Activated naive CD8-positive, alpha-beta T cell treated with anti-CD3 and anti-CD28 coated beads for 36 hours (primary cell): ENCODE results near the gene IFI27L2. TPM values are rescaled to one million over a fixed set of nuclear protein-coding genes. Genes with fewer than 3 reads are reported as not detected.

ENCODE experiments used
- DNase-seq: peaks from one replicate; pipeline ENCODE4 v3.0.0; 2021
- H3K27ac Mint-ChIP-seq: one replicate; pipeline ENCODE4 v1.8.0; 2022; ENCODE audit warnings: mild to moderate bottlenecking, moderate library complexity, mixed read lengths
- H3K27me3 Mint-ChIP-seq: one replicate; pipeline ENCODE4 v1.8.0; 2022; ENCODE audit warnings: mild to moderate bottlenecking, mixed read lengths
- H3K36me3 Mint-ChIP-seq: one replicate; pipeline ENCODE4 v1.8.0; 2021; ENCODE audit warnings: mild to moderate bottlenecking, mixed read lengths
- H3K4me1 Mint-ChIP-seq: one replicate; pipeline ENCODE4 v1.8.0; 2021; ENCODE audit warnings: mixed read lengths
- H3K4me3 Mint-ChIP-seq: one replicate; pipeline ENCODE4 v1.8.0; 2022; ENCODE audit warnings: mild to moderate bottlenecking, moderate library complexity, mixed read lengths
- H3K9me3 Mint-ChIP-seq: one replicate; pipeline ENCODE4 v1.8.0; 2022; ENCODE audit warnings: mixed read lengths
- total RNA-seq, 2 experiments: library from RNA; stranded (reverse); gene quantifications; one replicate each; pipeline ENCODE4 v1.2.3, GENCODE V29; 2021

IFI27L2 gene
- total RNA-seq, 2 experiments from 2014 or later: 51.5 to 55.6 TPM

- H3K9me3 Mint-ChIP-seq: peaks cover 15% of the 10 kb centered on the region
- H3K4me1 Mint-ChIP-seq: no peaks in the 10 kb centered on the region
- H3K27ac Mint-ChIP-seq: no peak overlapping the region
- peaks cover 9% of the 10 kb centered on the region for H3K27me3 Mint-ChIP-seq
- H3K36me3 Mint-ChIP-seq: peaks cover 4% of the 10 kb centered on the region
- no peak overlapping the region for H3K4me3 Mint-ChIP-seq
- no peak for DNase-seq
Measured at GRCh38 chr14:94121485-94121884, 7.9 kb downstream of the IFI27L2 start.

GRCh38 chr14:94120667-94121340 is 8.6 kb downstream of the IFI27L2 start:
- DNase-seq: no peak
- H3K9me3 Mint-ChIP-seq: peaks cover 15% of the 10 kb centered on the region
- no peak overlapping the region for H3K27ac Mint-ChIP-seq
- H3K36me3 Mint-ChIP-seq: peaks cover 4% of the 10 kb centered on the region
- H3K27me3 Mint-ChIP-seq: peaks cover 10% of the 10 kb centered on the region
- H3K4me3 Mint-ChIP-seq: no peak overlapping the region
- no peaks in the 10 kb centered on the region for H3K4me1 Mint-ChIP-seq

DNA sequence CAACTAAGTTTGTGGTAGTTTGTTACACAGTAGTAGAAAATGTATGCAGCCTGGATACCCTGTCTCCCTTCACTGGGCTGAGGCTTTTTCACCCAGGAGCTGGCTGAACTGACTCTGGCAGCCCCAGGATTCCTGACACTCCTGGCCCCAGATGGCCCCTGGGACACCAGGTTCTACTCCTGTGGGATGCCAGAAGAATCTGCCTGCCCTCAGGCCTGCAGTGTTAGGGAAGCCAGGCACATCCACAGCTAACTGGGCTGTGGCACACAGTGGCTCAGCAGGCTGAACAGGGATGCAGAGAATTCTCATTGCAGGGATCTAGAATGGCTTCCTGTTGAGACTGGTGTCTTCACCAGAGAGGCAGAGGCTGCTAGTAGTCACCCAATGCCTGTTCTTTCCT is 10.3 kb downstream of the IFI27L2 start:
- Mint-ChIP-seq H3K27ac (no peak overlapping the region), H3K4me3 (no peak overlapping the region), H3K4me1 (no peaks in the 10 kb centered on the region), H3K27me3 (peaks cover 18% of the 10 kb centered on the region), H3K9me3 (peaks cover 15% of the 10 kb centered on the region), H3K36me3 (peaks cover 2% of the 10 kb centered on the region)
- no peak for DNase-seq

- peaks cover 12% of the 10 kb centered on the region for H3K9me3 Mint-ChIP-seq
- no peak for DNase-seq
- no peak overlapping the region for H3K27ac Mint-ChIP-seq
- H3K4me3 Mint-ChIP-seq: no peak overlapping the region
- peaks cover 18% of the 10 kb centered on the region for H3K27me3 Mint-ChIP-seq
- H3K4me1 Mint-ChIP-seq: no peaks in the 10 kb centered on the region
- peaks cover 2% of the 10 kb centered on the region for H3K36me3 Mint-ChIP-seq
Measured at GRCh38 chr14:94117856-94118255, 11.5 kb downstream of the IFI27L2 start.

GRCh38 chr14:94116701-94117100 is 12.7 kb downstream of the IFI27L2 start:
- Mint-ChIP-seq H3K36me3 (peaks cover 2% of the 10 kb centered on the region), H3K9me3 (peaks cover 12% of the 10 kb centered on the region), H3K27ac (no peak overlapping the region), H3K4me3 (no peak overlapping the region), H3K27me3 (peaks cover 18% of the 10 kb centered on the region), H3K4me1 (no peaks in the 10 kb centered on the region)
- no peak for DNase-seq

DNA sequence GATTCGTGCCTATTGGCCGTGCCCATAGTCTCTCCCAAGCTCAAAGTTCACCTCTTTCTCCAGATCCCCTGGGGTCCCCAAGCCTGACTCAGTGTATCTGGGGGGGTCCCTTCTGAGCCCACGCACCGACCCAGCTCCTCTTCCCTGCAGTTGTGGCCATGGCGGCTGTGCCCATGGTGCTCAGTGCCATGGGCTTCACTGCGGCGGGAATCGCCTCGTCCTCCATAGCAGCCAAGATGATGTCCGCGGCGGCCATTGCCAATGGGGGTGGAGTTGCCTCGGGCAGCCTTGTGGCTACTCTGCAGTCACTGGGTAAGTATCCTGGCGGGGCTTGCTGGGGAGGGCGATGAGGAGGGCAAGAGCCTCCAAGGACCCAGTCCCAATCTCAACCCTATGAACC is 13.8 kb downstream of the IFI27L2 start:
- Mint-ChIP-seq H3K27me3 (peaks cover 18% of the 10 kb centered on the region), H3K9me3 (peaks cover 7% of the 10 kb centered on the region), H3K4me3 (no peak overlapping the region), H3K36me3 (no peaks in the 10 kb centered on the region), H3K27ac (no peak overlapping the region), H3K4me1 (no peaks in the 10 kb centered on the region)
- no peak for DNase-seq

GRCh38 chr14:94115058-94115591 is 14.3 kb downstream of the IFI27L2 start:
- Mint-ChIP-seq H3K4me1 (no peaks in the 10 kb centered on the region), H3K4me3 (no peak overlapping the region), H3K36me3 (no peaks in the 10 kb centered on the region), H3K27ac (no peak overlapping the region), H3K9me3 (peaks cover 5% of the 10 kb centered on the region), H3K27me3 (peaks cover 18% of the 10 kb centered on the region)
- no peak for DNase-seq

DNA sequence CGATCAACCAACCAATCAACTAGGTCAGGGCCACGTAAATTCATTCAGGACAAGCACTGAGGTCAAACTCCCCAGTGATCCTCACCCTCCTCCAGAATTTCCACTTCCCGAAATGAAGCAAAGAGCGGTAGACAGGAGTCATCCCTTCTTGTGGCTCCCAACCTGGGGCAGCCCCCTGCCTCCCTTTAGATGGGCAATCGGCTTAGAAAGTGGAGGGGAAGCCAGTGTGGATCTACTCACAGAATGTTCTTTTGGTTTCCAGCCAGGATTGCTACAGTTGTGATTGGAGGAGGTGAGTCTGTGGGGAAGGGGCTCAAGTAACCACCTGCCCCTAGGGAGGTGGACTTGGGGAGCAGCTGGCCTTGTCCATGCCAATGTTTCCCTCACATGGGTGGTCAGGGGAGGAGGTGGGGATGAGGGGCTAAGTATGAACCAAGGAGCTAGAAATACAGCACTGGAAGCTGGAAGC is 14.8 kb downstream of the IFI27L2 start:
- no peaks in the 10 kb centered on the region for H3K36me3 Mint-ChIP-seq
- H3K4me3 Mint-ChIP-seq: no peak overlapping the region
- H3K27ac Mint-ChIP-seq: no peak overlapping the region
- H3K27me3 Mint-ChIP-seq: peaks cover 18% of the 10 kb centered on the region
- H3K4me1 Mint-ChIP-seq: no peaks in the 10 kb centered on the region
- no peak for DNase-seq
- H3K9me3 Mint-ChIP-seq: peaks cover 3% of the 10 kb centered on the region

DNA sequence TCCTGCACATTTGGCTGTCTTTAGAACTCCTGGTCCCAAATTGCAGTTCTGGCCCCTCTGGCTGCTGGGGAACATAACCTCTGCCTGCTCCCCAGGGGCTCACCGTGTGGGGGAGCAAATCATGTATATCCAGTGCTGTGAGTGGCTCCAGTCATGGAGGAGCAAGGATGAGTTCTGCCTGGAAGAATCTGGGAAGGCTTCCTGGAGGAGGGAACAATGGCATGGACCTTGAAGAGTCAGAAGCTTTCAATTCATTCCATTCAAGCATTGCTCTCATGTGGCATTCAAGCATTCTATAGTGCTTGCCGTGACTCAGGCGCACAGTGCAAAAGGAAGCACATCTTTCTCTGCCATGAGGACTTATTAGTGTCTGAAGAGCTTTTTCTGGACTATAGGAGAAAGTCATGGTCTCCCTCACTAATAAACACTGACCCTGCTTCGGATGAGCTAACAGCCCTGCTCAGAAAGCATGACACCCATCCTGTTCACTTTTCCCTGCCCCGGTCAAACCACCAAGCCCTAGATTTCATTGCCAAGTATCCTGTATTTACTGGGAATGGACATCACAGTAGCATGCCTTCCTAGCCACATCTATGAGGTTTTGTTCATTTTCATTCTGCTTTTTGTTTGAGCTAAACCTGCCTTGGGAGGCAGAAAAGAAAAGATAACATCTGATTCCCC is 15.4 kb downstream of the IFI27L2 start:
- no peak for DNase-seq
- Mint-ChIP-seq H3K36me3 (no peaks in the 10 kb centered on the region), H3K9me3 (no peaks in the 10 kb centered on the region), H3K4me1 (no peaks in the 10 kb centered on the region), H3K27me3 (peaks cover 18% of the 10 kb centered on the region), H3K4me3 (no peak overlapping the region), H3K27ac (no peak overlapping the region)

- no peak overlapping the region for H3K4me3 Mint-ChIP-seq
- DNase-seq: no peak
- H3K9me3 Mint-ChIP-seq: no peaks in the 10 kb centered on the region
- no peaks in the 10 kb centered on the region for H3K4me1 Mint-ChIP-seq
- peaks cover 18% of the 10 kb centered on the region for H3K27me3 Mint-ChIP-seq
- no peaks in the 10 kb centered on the region for H3K36me3 Mint-ChIP-seq
- H3K27ac Mint-ChIP-seq: no peak overlapping the region
Measured at GRCh38 chr14:94113490-94113889, 15.9 kb downstream of the IFI27L2 start.

GRCh38 chr14:94113073-94113472 is 16.3 kb downstream of the IFI27L2 start:
- Mint-ChIP-seq H3K9me3 (no peaks in the 10 kb centered on the region), H3K27me3 (peaks cover 18% of the 10 kb centered on the region), H3K27ac (no peak overlapping the region), H3K36me3 (no peaks in the 10 kb centered on the region), H3K4me3 (no peak overlapping the region), H3K4me1 (no peaks in the 10 kb centered on the region)
- no peak for DNase-seq

DNA sequence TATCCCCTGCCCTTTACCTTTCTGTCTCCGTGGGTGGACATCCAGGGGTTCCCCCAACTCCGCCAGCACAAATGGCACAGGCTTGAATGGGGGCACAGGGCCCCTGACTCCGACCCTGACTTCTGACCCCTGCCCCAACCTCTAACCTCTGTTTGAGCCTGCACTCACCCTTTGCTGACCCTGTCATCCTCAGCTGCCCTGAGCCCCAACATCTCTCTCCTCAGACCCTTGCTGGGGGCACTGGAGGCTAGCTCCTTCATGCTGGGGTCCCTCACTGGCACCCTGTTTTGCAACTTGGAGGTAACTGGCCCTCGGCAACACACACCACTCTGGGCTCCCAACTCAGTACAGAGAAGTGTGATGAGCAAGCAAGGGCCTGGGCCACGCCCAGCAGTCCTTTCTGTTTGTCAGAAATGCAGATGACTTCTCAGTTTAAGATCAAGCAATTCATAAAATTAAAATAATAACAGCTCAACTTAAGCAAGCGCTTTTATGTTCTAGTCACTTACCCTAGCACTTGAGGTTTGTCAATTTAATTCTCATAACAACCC is 16.8 kb downstream of the IFI27L2 start:
- Mint-ChIP-seq H3K27ac (no peak overlapping the region), H3K4me3 (no peak overlapping the region), H3K9me3 (no peaks in the 10 kb centered on the region), H3K36me3 (no peaks in the 10 kb centered on the region), H3K4me1 (no peaks in the 10 kb centered on the region), H3K27me3 (peaks cover 18% of the 10 kb centered on the region)
- DNase-seq: no peak

DNA sequence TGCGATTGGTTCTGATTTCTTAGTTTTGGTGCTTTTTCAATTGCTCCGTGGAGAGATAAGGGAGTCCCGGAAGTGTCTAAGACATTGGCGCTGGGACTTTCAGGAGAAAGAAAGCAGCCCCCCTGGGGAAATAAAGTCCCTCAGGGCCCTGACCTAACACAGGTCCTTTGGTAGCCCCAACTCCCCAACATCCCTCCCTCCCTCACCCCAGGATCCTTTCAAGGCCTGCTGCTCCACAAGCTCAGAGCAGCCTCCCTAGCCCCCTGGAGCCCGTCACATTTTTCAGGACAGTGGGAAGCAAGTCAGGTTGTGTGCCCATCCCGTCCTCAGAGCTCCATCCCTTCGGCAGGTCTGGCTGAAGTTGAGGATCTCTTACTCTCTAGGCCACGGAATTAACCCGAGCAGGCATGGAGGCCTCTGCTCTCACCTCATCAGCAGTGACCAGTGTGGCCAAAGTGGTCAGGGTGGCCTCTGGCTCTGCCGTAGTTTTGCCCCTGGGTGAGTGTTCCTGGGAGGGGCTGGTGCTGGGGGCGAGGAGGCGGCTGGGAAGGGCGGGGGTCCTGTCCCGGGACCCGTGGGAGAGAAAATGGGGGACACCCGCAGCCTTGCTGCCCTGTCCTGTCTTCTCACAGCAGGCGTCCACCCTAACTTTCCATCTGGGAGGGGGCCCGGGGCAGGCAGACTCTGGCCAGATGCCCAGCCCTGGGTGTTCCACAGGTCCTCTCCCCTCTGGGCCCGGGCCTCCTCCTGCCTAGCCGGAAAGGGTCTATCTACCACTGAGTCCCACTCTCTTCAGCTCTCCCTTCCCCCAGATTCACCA is 17.9 kb downstream of the IFI27L2 start:
- peaks cover 9% of the 10 kb centered on the region for H3K27me3 Mint-ChIP-seq
- H3K4me3 Mint-ChIP-seq: no peak overlapping the region
- no peak overlapping the region for H3K27ac Mint-ChIP-seq
- H3K36me3 Mint-ChIP-seq: no peaks in the 10 kb centered on the region
- H3K9me3 Mint-ChIP-seq: no peaks in the 10 kb centered on the region
- no peak for DNase-seq
- H3K4me1 Mint-ChIP-seq: no peaks in the 10 kb centered on the region

GRCh38 chr14:94110552-94111181 is 18.7 kb downstream of the IFI27L2 start, which contains the start of gene IFI27:
Gene IFI27 (plus strand): TSS chr14:94110736.
- H3K4me3 Mint-ChIP-seq: no peak within 1 kb of the TSS
- H3K4me1 Mint-ChIP-seq: no peaks in the 10 kb centered on the region
- peaks cover 8% of the 10 kb centered on the region for H3K27me3 Mint-ChIP-seq
- no peaks in the 10 kb centered on the region for H3K9me3 Mint-ChIP-seq
- no peak for DNase-seq
- H3K36me3 Mint-ChIP-seq: no peaks in the 10 kb centered on the region
- peak within 1 kb of the TSS; percentile 52 for H3K27ac Mint-ChIP-seq
